Activated gamma-delta T cell treated with Interleukin-2 at 50 U/mL for 16 hours (primary cell): ENCODE data around the gene FAM124A.

Experiments used
- DNase-seq: peaks from one replicate; pipeline ENCODE4 v3.0.0-alpha.2; 2020

The FAM124A gene

GRCh38 chr13:51313619-51314018 is 91.4 kb downstream of the FAM124A start:
- no peak for DNase-seq

GRCh38 chr13:51317262-51317661 is 95.1 kb downstream of the FAM124A start:
- DNase-seq = no peak

GRCh38 chr13:51318015-51318414 is 95.8 kb downstream of the FAM124A start:
- no peak for DNase-seq

GRCh38 chr13:51318876-51319275 is 96.7 kb downstream of the FAM124A start:
- DNase-seq = no peak

GRCh38 chr13:51321836-51322235 is 99.6 kb downstream of the FAM124A start:
- no peak for DNase-seq

- DNase-seq = no peak
Observed at GRCh38 chr13:51322826-51323225, 100.6 kb downstream of the FAM124A start.

GRCh38 chr13:51323824-51324511 is 101.8 kb downstream of the FAM124A start:
- no peak for DNase-seq

- DNase-seq = no peak
Observed at GRCh38 chr13:51324714-51325420, 102.7 kb downstream of the FAM124A start.

GRCh38 chr13:51325837-51326236 is 103.6 kb downstream of the FAM124A start:
- no peak for DNase-seq

GRCh38 chr13:51326777-51327176 is 104.6 kb downstream of the FAM124A start:
- DNase-seq = no peak

GRCh38 chr13:51327961-51328360 is 105.8 kb downstream of the FAM124A start:
- DNase-seq = no peak

- DNase-seq = no peak
Observed at GRCh38 chr13:51328488-51328887, 106.3 kb downstream of the FAM124A start.

- no peak for DNase-seq
Observed at GRCh38 chr13:51329606-51330005, 107.4 kb downstream of the FAM124A start.

GRCh38 chr13:51330791-51331190 is 108.6 kb downstream of the FAM124A start:
- DNase-seq = no peak

- no peak for DNase-seq
Observed at GRCh38 chr13:51331354-51331861, 109.2 kb downstream of the FAM124A start.

- no peak for DNase-seq
Observed at GRCh38 chr13:51332566-51333361, 110.6 kb downstream of the FAM124A start.

GRCh38 chr13:51333421-51333820 is 111.2 kb downstream of the FAM124A start:
- DNase-seq = no peak

- DNase-seq = no peak
Observed at GRCh38 chr13:51333826-51334225, 111.6 kb downstream of the FAM124A start.
